Trophoblast cell (in vitro differentiated cells and primary cell): ENCODE results near the gene LIPM. TPM values are rescaled to one million over a fixed set of nuclear protein-coding genes. Genes with fewer than 3 reads are reported as not detected.

ENCODE experiments used
- DNase-seq, 2 donors: peaks; one replicate each; pipeline ENCODE4 v3.0.0-alpha.2; 2016
- H2AFZ ChIP-seq: 2 replicates; pipeline ENCODE4 v1.6.1; 2013; ENCODE audit warnings: low read length, moderate library complexity, mild to moderate bottlenecking; ENCODE audit not compliant: insufficient read depth, poor library complexity
- H2AK5ac ChIP-seq: 2 replicates; pipeline ENCODE4 v1.6.1; 2013; ENCODE audit warnings: mild to moderate bottlenecking, low read length
- H2BK120ac ChIP-seq: 2 replicates; pipeline ENCODE4 v1.6.1; 2013; ENCODE audit warnings: low read length, mild to moderate bottlenecking, moderate library complexity; ENCODE audit not compliant: insufficient read depth, poor library complexity
- H2BK12ac ChIP-seq: 2 replicates; pipeline ENCODE4 v1.6.1; 2013; ENCODE audit warnings: mild to moderate bottlenecking, low read length, moderate library complexity
- H2BK5ac ChIP-seq: 2 replicates; pipeline ENCODE4 v1.6.1; 2013; ENCODE audit warnings: low read length, low read depth, moderate library complexity, mild to moderate bottlenecking; ENCODE audit not compliant: poor library complexity
- H3K14ac ChIP-seq: 2 replicates; pipeline ENCODE4 v1.6.1; 2013; ENCODE audit warnings: mild to moderate bottlenecking, low read length
- H3K18ac ChIP-seq: 2 replicates; pipeline ENCODE4 v1.6.1; 2013; ENCODE audit warnings: mild to moderate bottlenecking, low read length
- H3K23ac ChIP-seq: 2 replicates; pipeline ENCODE4 v1.6.1; 2013; ENCODE audit warnings: low read length
- H3K27ac ChIP-seq: 2 replicates; pipeline ENCODE4 v1.5.1; 2013; ENCODE audit warnings: low read depth, mild to moderate bottlenecking, inconsistent platforms, low read length, moderate library complexity
- H3K27me3 ChIP-seq: 2 replicates; pipeline ENCODE4 v1.6.1; 2013; ENCODE audit warnings: inconsistent platforms, mild to moderate bottlenecking, low read length, moderate library complexity; ENCODE audit not compliant: insufficient read depth
- H3K36me3 ChIP-seq, 2 experiments: 1 replicate in 1 of 2; 2 replicates in 1 of 2; pipeline ENCODE4 v1.6.1; 2013; ENCODE audit warnings: low read length in 2 of 2, mild to moderate bottlenecking in 2 of 2, moderate library complexity in 1 of 2; ENCODE audit not compliant: insufficient read depth in 2 of 2, control insufficient read depth in 1 of 2
- H3K4ac ChIP-seq: 2 replicates; pipeline ENCODE4 v1.6.1; 2013; ENCODE audit warnings: low read depth, mild to moderate bottlenecking, low read length, moderate library complexity
- H3K4me1 ChIP-seq, 2 experiments: 1 replicate in 1 of 2; 2 replicates in 1 of 2; pipeline ENCODE4 v1.6.1; 2013; ENCODE audit warnings: low read length in 2 of 2, mild to moderate bottlenecking in 2 of 2, moderate library complexity in 1 of 2; ENCODE audit not compliant: insufficient read depth in 2 of 2, control insufficient read depth in 1 of 2
- H3K4me2 ChIP-seq: 2 replicates; pipeline ENCODE4 v1.6.1; 2013; ENCODE audit warnings: inconsistent platforms, mild to moderate bottlenecking, low read length, moderate library complexity
- H3K4me3 ChIP-seq: 2 replicates; pipeline ENCODE4 v1.5.1; 2013; ENCODE audit warnings: mild to moderate bottlenecking, low read depth, low read length, inconsistent platforms
- H3K79me1 ChIP-seq: one replicate; pipeline ENCODE4 v1.6.1; 2013; ENCODE audit warnings: low read length
- H3K79me2 ChIP-seq: 2 replicates; pipeline ENCODE4 v1.6.1; 2013; ENCODE audit warnings: low read length, mild to moderate bottlenecking; ENCODE audit not compliant: control insufficient read depth, insufficient read depth, poor library complexity
- H3K9ac ChIP-seq: 2 replicates; pipeline ENCODE4 v1.6.1; 2013; ENCODE audit warnings: mild to moderate bottlenecking, low read length
- H3K9me3 ChIP-seq: 2 replicates; pipeline ENCODE4 v1.6.1; 2013; ENCODE audit warnings: low read depth, mild to moderate bottlenecking, control low read depth, inconsistent platforms, low read length; ENCODE audit not compliant: insufficient read depth
- H4K12ac ChIP-seq: 2 replicates; pipeline ENCODE4 v1.6.1; 2013; ENCODE audit warnings: low read depth, mild to moderate bottlenecking, low read length, moderate library complexity
- H4K8ac ChIP-seq: 2 replicates; pipeline ENCODE4 v1.6.1; 2013; ENCODE audit warnings: low read depth, mild to moderate bottlenecking, low read length, moderate library complexity
- H4K91ac ChIP-seq: one replicate; pipeline ENCODE4 v1.6.1; 2013; ENCODE audit warnings: low read depth, mild to moderate bottlenecking, low read length, moderate library complexity
- WGBS: extraction: QIAGEN DNeasy Blood & Tissue Kit; methylation state at CpG from one replicate; pipeline ENCODE4 v1.1.7; 2013; ENCODE audit warnings: missing lambda C conversion rate; ENCODE audit not compliant: insufficient read length, insufficient coverage; ENCODE audit errors: extremely low coverage; 5-methylcytosine and 5-hydroxymethylcytosine counted together
- polyA plus RNA-seq: library from polyadenylated mRNA; stranded (reverse); fragments of 200-250 nt; gene quantifications from 2 replicates; pipeline ENCODE4 v1.2.3, GENCODE V29; 2013

Gene LIPM, protein sequence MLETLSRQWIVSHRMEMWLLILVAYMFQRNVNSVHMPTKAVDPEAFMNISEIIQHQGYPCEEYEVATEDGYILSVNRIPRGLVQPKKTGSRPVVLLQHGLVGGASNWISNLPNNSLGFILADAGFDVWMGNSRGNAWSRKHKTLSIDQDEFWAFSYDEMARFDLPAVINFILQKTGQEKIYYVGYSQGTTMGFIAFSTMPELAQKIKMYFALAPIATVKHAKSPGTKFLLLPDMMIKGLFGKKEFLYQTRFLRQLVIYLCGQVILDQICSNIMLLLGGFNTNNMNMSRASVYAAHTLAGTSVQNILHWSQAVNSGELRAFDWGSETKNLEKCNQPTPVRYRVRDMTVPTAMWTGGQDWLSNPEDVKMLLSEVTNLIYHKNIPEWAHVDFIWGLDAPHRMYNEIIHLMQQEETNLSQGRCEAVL
- not detected in 2 replicates for polyA plus RNA-seq

DNA sequence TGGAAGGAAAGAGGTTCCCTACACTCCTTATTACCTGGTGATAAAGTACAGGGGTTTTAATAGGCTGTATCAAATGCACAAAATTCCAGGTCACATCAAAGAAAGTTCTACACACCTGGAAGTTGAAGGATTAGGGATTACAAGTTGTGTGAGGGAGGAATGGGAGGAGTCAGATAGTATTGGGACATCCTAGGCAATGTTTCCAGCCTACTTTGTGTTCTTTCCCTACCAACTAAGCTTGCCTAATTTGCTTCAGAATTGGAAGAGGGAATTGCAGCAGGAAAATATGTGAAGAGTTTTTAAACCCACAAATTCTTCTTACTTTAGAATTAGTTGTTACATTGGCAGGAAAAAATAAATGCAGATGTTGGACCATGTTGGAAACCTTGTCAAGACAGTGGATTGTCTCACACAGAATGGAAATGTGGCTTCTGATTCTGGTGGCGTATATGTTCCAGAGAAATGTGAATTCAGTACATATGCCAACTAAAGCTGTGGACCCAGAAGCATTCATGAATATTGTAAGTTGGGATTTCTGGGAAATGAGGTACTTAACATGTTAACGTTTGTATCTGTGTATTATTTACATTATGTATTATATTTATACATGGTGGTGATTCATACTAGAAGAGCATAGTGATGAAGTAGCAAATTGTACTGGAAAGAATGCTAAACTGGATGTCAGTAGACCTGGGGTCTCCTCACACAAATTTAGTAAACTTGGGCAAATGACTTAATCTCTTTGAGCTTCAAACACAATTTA is at the start of gene LIPM:
LIPM (plus strand) TSS at position 208 of the 763 bp plus-strand sequence; CDS start at position 375, 167 bp downstream.
- Histone ChIP-seq H3K4me3 (no peak within 1 kb of the TSS), H4K91ac (no peak within 1 kb of the TSS), H3K23ac (no peak within 1 kb of the TSS), H4K8ac (no peak within 1 kb of the TSS), H3K18ac (no peak within 1 kb of the TSS), H4K12ac (no peak within 1 kb of the TSS), H3K27ac (no peak within 1 kb of the TSS), H3K9me3 (no peaks in the 10 kb centered on the region), H3K4me1 (no peaks in the 10 kb centered on the region), H3K36me3 (no peaks in the 10 kb centered on the region), H2AK5ac (no peak within 1 kb of the TSS), H2BK5ac (no peak within 1 kb of the TSS), H2BK12ac (no peak within 1 kb of the TSS), H2BK120ac (no peak within 1 kb of the TSS), H3K9ac (no peak within 1 kb of the TSS), H3K14ac (no peak within 1 kb of the TSS), H3K4me2 (no peak within 1 kb of the TSS), H2AFZ (no peak within 1 kb of the TSS), H3K4ac (no peak within 1 kb of the TSS), H3K27me3 (peaks cover 3% of the 10 kb centered on the region), H3K79me1 (no peaks in the 10 kb centered on the region), H3K79me2 (no peaks in the 10 kb centered on the region)
- WGBS: no CpG with 5 or more reads among the region's 2 CpGs
- no peak for DNase-seq

DNA sequence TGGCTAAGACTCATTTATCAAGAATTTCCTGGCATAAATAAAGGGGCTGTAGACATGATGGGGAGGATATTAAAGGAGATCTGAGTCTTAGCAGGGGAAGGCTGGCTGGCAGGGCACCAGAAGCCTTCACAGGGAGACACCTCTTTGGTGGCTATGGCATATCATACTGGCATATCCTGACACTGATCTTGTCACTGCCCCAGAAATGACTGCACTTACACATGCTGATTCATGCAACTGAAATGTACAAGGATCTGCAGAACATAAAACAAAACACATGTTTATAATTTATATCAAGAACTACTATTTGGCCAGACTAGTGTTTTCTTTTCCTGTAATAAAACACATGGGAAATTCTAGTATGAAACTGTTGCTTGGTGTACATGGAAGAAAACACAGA is 48.2 kb upstream of the LIPM start:
- no peak overlapping the region for H4K8ac ChIP-seq
- no peak overlapping the region for H3K23ac ChIP-seq
- H3K4me2 ChIP-seq: no peak overlapping the region
- no peak overlapping the region for H3K9ac ChIP-seq
- H3K27ac ChIP-seq: no peak overlapping the region
- no peak overlapping the region for H2BK12ac ChIP-seq
- no peak for DNase-seq
- no peaks in the 10 kb centered on the region for H3K27me3 ChIP-seq
- no peaks in the 10 kb centered on the region for H3K36me3 ChIP-seq
- no peak overlapping the region for H3K4ac ChIP-seq
- no peak overlapping the region for H2BK120ac ChIP-seq
- no peak overlapping the region for H3K4me3 ChIP-seq
- no peaks in the 10 kb centered on the region for H3K79me2 ChIP-seq
- H2BK5ac ChIP-seq: no peak overlapping the region
- no peak overlapping the region for H3K18ac ChIP-seq
- no peaks in the 10 kb centered on the region for H3K4me1 ChIP-seq
- H3K14ac ChIP-seq: no peak overlapping the region
- no peak overlapping the region for H4K12ac ChIP-seq
- no peaks in the 10 kb centered on the region for H3K79me1 ChIP-seq
- no peaks in the 10 kb centered on the region for H3K9me3 ChIP-seq
- no peak overlapping the region for H4K91ac ChIP-seq
- no peak overlapping the region for H2AFZ ChIP-seq
- no peak overlapping the region for H2AK5ac ChIP-seq

DNA sequence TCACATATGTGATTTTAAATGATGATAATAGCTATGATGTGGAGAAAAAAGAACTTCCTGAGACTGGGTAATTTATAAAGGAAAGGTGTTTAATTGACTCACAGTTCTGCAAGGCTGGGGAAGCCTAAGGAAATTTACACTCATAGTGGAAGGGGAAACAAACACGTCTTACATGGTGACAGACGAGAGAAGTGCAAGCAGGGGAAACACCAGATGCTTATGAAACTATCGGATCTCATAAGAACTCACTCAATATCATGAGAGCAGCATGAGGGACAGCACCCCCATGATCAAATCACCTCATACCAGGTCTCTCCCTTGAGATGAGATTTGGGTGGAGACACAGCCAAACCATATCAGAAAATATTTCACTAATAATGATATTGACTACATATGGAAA is 46.8 kb upstream of the LIPM start:
- H3K23ac ChIP-seq: no peak overlapping the region
- no peak overlapping the region for H3K14ac ChIP-seq
- no peak overlapping the region for H4K12ac ChIP-seq
- H3K4ac ChIP-seq: no peak overlapping the region
- no CpG with 5 or more reads among the region's 3 CpGs for WGBS
- no peaks in the 10 kb centered on the region for H3K79me2 ChIP-seq
- no peak overlapping the region for H3K4me3 ChIP-seq
- no peaks in the 10 kb centered on the region for H3K79me1 ChIP-seq
- no peaks in the 10 kb centered on the region for H3K9me3 ChIP-seq
- no peak overlapping the region for H3K9ac ChIP-seq
- H3K4me1 ChIP-seq: no peaks in the 10 kb centered on the region
- no peak overlapping the region for H2BK12ac ChIP-seq
- H4K8ac ChIP-seq: no peak overlapping the region
- no peak overlapping the region for H3K4me2 ChIP-seq
- no peak overlapping the region for H2AK5ac ChIP-seq
- H3K27ac ChIP-seq: no peak overlapping the region
- no peak overlapping the region for H2BK5ac ChIP-seq
- no peak overlapping the region for H3K18ac ChIP-seq
- no peaks in the 10 kb centered on the region for H3K36me3 ChIP-seq
- no peak overlapping the region for H2BK120ac ChIP-seq
- no peak overlapping the region for H2AFZ ChIP-seq
- H3K27me3 ChIP-seq: no peaks in the 10 kb centered on the region
- DNase-seq: no peak
- H4K91ac ChIP-seq: no peak overlapping the region

DNA sequence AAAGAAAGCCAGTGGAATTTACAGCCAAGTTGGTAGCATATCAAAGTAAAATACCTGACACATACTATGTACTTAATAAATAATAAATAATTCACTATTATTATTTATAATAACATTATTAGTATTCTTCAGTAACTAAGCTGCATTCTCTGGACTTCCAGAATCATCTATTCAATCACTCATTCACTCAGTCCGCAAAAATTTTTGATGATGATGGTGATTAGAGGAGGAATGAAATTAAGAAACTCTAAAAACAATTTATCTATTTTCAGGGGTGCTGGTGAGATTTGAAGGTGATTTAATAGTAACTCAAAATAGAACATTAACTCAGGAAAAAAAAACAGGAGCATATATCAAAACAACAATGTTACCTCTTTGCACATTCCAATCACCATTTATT is 45.9 kb upstream of the LIPM start:
- Histone ChIP-seq H2BK5ac (no peak overlapping the region), H2AFZ (no peak overlapping the region), H2AK5ac (no peak overlapping the region), H3K18ac (no peak overlapping the region), H3K4me2 (no peak overlapping the region), H4K91ac (no peak overlapping the region), H3K36me3 (no peaks in the 10 kb centered on the region), H3K79me1 (no peaks in the 10 kb centered on the region), H3K4me1 (no peaks in the 10 kb centered on the region), H4K12ac (no peak overlapping the region), H2BK12ac (no peak overlapping the region), H3K4ac (no peak overlapping the region), H3K27ac (no peak overlapping the region), H3K9me3 (no peaks in the 10 kb centered on the region), H3K27me3 (no peaks in the 10 kb centered on the region), H3K14ac (no peak overlapping the region), H2BK120ac (no peak overlapping the region), H4K8ac (no peak overlapping the region), H3K79me2 (no peaks in the 10 kb centered on the region), H3K9ac (no peak overlapping the region), H3K4me3 (no peak overlapping the region), H3K23ac (no peak overlapping the region)
- no peak for DNase-seq
- whole genome bisulfite sequencing: no CpG with 5 or more reads among the region's 1 CpG
